Measurements from ENCODE around the gene PAXX.

The PAXX gene

GRCh38 chr9:136991993-136992818, at the start of gene PAXX:
TSS of gene PAXX (plus strand) at chr9:136992422. CDS start at chr9:136992444, 22 bp downstream.
- peak; percentile 84 for DNase-seq (ENCODE audit: low read depth)
- no peak for TF ChIP-seq CTCF (conservative IDR thresholded peaks at IDR 0.05; ENCODE audit: control insufficient read depth, insufficient read depth, low read depth, low read length)
- H3K4me3 ChIP-seq (ENCODE audit: control insufficient read depth, low read depth, low read length) = peak within 1 kb of the TSS; percentile 64

GRCh38 chr9:136942881-136943230, 49.4 kb upstream of the PAXX start:
- no peak for TF ChIP-seq CTCF (conservative IDR thresholded peaks at IDR 0.05; ENCODE audit: control insufficient read depth, insufficient read depth, low read depth, low read length)
- no peak for DNase-seq (ENCODE audit: low read depth)
- H3K4me3 ChIP-seq (ENCODE audit: control insufficient read depth, low read depth, low read length) = peak overlapping the region; percentile 71

- peak; percentile 21 for DNase-seq (ENCODE audit: low read depth)
- H3K4me3 ChIP-seq (ENCODE audit: control insufficient read depth, low read depth, low read length) = peak overlapping the region; percentile 71
- no peak for TF ChIP-seq CTCF (conservative IDR thresholded peaks at IDR 0.05; ENCODE audit: control insufficient read depth, insufficient read depth, low read depth, low read length)
Observed at GRCh38 chr9:136943291-136944211, 48.7 kb upstream of the PAXX start.

- DNase-seq (ENCODE audit: low read depth) = peak; percentile 45
- H3K4me3 ChIP-seq (ENCODE audit: control insufficient read depth, low read depth, low read length) = peak overlapping the region; percentile 71
Observed at GRCh38 chr9:136944212-136944518, 48.1 kb upstream of the PAXX start.

GRCh38 chr9:136944519-136945332, 47.5 kb upstream of the PAXX start, which contains the start of the genes C8G and FBXW5:
TSS of gene C8G (plus strand) at chr9:136945243. CDS start at chr9:136945321, 78 bp downstream.
TSS of gene FBXW5 (minus strand) at chr9:136944738. CDS start at chr9:136944083, 655 bp downstream.
- TF ChIP-seq CTCF (conservative IDR thresholded peaks at IDR 0.05; ENCODE audit: control insufficient read depth, insufficient read depth, low read depth, low read length) = peak; percentile 57
- H3K4me3 ChIP-seq (ENCODE audit: control insufficient read depth, low read depth, low read length) = peak within 1 kb of the TSS; percentile 71
- DNase-seq (ENCODE audit: low read depth) = peak; percentile 88

More at GRCh38 chr9:136944212-136944518, 48.1 kb upstream of the PAXX start:
- TF ChIP-seq CTCF (conservative IDR thresholded peaks at IDR 0.05; ENCODE audit: control insufficient read depth, insufficient read depth, low read depth, low read length) = no peak
